ENCODE data around the gene BBX.

GRCh38 chr3:107669669-107670068 lies 146.9 kb downstream of the BBX start:
- no peak for TF ChIP-seq EGR1 (IDR thresholded peaks at IDR 0.05)
- TF ChIP-seq EP300 (IDR thresholded peaks at IDR 0.05; ENCODE audit: borderline replicate concordance): no peak
- no peak for TF ChIP-seq YY1 (IDR thresholded peaks at IDR 0.05; ENCODE audit: low read depth)
- no peak for TF ChIP-seq NFIC (IDR thresholded peaks at IDR 0.05)
- TF ChIP-seq RAD21 (IDR thresholded peaks at IDR 0.05; ENCODE audit: low read depth): no peak
- no peak for TF ChIP-seq MAX (IDR thresholded peaks at IDR 0.05)
